ENCODE measurements around the gene CCDC60.

DNA sequence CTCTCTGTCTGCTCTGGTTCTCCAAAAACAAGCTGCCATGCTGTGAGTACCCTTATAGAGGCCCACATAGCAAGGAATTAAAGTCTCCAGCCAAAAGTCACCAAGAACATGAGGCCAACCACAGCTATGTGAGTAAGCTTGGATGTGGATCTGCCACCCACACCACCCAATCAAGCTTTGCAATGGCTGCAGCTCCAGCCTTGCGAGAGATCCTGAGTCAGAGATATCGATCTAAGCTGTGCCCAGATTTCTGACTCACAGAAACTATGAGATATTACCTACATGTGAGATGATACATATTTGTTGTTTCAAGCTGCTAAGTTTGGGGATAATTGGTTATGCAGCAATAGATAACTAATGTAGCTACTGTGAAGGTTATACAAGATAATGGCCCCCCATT is 243.6 kb downstream of the CCDC60 start:
- TF ChIP-seq EZH2 (IDR thresholded peaks at IDR 0.05; ENCODE audit: borderline replicate concordance, control insufficient read depth, low read depth, low read length) (no peak), ESRRA (IDR thresholded peaks at IDR 0.05; ENCODE audit: low read length) (no peak), ZNF24 (IDR thresholded peaks at IDR 0.05) (no peak), POLR2AphosphoS5 (IDR thresholded peaks at IDR 0.05; ENCODE audit: low read length) (no peak), KDM1A (IDR thresholded peaks at IDR 0.05; ENCODE audit: borderline replicate concordance) (no peak)
- TF ChIP-seq, protein P1, sequence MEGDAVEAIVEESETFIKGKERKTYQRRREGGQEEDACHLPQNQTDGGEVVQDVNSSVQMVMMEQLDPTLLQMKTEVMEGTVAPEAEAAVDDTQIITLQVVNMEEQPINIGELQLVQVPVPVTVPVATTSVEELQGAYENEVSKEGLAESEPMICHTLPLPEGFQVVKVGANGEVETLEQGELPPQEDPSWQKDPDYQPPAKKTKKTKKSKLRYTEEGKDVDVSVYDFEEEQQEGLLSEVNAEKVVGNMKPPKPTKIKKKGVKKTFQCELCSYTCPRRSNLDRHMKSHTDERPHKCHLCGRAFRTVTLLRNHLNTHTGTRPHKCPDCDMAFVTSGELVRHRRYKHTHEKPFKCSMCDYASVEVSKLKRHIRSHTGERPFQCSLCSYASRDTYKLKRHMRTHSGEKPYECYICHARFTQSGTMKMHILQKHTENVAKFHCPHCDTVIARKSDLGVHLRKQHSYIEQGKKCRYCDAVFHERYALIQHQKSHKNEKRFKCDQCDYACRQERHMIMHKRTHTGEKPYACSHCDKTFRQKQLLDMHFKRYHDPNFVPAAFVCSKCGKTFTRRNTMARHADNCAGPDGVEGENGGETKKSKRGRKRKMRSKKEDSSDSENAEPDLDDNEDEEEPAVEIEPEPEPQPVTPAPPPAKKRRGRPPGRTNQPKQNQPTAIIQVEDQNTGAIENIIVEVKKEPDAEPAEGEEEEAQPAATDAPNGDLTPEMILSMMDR (IDR thresholded peaks at IDR 0.05 in 2 of 3, conservative IDR thresholded peaks at IDR 0.05 in 1 of 3; ENCODE audit: control insufficient read depth in 2 of 3, extremely low read depth in 1 of 3, insufficient read depth in 1 of 3, low read depth in 3 of 3, low read length in 3 of 3): no peak
- TF ChIP-seq, protein P2, sequence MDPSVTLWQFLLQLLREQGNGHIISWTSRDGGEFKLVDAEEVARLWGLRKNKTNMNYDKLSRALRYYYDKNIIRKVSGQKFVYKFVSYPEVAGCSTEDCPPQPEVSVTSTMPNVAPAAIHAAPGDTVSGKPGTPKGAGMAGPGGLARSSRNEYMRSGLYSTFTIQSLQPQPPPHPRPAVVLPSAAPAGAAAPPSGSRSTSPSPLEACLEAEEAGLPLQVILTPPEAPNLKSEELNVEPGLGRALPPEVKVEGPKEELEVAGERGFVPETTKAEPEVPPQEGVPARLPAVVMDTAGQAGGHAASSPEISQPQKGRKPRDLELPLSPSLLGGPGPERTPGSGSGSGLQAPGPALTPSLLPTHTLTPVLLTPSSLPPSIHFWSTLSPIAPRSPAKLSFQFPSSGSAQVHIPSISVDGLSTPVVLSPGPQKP (IDR thresholded peaks at IDR 0.05; ENCODE audit: low read depth, low read length): no peak

Data from GM12878 (cell line).